HG02970 (cell line): Measurements from ENCODE around the gene ARL10.
"Not testable (repeated sequence)": the region's sequence is repeated elsewhere in the genome, so short reads cannot be mapped to it uniquely, and the experiment has no call there.

Experiments used
- ATAC-seq: cut with Tn5 transposase; IDR thresholded peaks from one replicate; pipeline ENCODE4 v1.9.1; 2021; ENCODE audit warnings: mild to moderate bottlenecking, moderate library complexity, moderate number of reproducible peaks; ENCODE audit not compliant: unreplicated experiment, low FRiP score

ARL10 gene

GRCh38 chr5:176388003-176388443, 22.7 kb downstream of the ARL10 start:
- ATAC-seq: no peak

DNA sequence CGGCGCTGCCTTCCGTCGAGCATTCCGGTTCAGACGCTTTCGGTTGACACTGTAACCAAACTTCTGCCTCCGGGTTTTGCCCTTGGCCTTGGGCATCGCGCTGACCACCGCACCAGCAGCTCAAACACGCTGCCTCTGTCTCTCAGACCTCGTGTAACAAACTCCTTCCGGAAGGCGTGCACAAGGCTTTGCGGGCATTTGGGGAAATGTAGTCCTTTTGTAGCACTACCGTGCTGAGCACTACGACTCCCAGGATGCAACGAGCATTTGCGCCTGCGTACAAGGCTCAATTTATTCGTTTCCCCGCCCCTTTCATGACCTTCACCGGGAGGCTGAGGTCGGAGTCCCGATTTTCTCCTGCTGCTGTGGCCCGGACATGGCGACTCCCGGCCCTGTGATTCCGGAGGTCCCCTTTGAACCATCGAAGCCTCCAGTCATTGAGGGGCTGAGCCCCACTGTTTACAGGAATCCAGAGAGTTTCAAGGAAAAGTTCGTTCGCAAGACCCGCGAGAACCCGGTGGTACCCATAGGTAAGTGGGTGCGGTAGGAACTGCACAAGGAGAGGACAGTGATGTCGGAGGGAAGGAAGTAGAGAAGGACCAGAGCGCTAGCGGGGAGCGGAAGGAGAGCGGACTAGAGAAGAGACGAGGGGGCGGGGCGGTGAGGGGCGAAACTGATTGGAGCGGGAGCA, 23.3 kb downstream of the ARL10 start, which contains the start of the genes HIGD2A and NOP16:
Gene HIGD2A, plus strand, starts transcription at position 308 of the 691 bp plus-strand sequence. Its CDS starts 69 bp downstream, at position 377.
Gene NOP16, minus strand, starts transcription at position 155 of the 691 bp plus-strand sequence. Its CDS starts 59 bp downstream, at position 96.
- peak; percentile 78 for ATAC-seq

- peak; percentile 32 for ATAC-seq
These were observed 24.1 kb downstream of the ARL10 start for GRCh38 chr5:176389135-176390123.

GRCh38 chr5:176391479-176391878, 26.2 kb downstream of the ARL10 start:
- ATAC-seq: no peak

- no peak for ATAC-seq
These were observed 26.7 kb downstream of the ARL10 start for GRCh38 chr5:176391999-176392398.

DNA sequence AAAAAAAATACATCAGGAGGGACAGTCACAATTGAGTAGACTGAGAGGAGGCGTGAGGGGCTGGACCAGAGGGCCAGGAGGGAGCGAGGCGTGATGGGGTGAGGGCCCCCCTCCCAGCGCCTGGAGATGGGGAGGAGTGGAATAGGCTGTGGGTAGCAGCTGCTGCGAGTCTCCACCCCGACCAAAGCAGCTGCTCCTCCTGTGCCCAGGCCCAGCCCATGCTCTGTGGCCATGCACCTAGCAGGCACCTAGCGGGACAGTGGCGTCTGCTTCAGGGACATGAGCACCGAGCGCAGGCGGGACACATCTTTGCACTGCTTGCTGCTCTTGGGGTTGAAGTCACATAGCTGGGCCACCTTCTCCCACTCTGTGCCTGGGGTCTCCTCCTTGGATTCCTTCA, 27.2 kb downstream of the ARL10 start:
- no peak for ATAC-seq

- no peak for ATAC-seq
These were observed 28.8 kb downstream of the ARL10 start for GRCh38 chr5:176394096-176394495.

DNA sequence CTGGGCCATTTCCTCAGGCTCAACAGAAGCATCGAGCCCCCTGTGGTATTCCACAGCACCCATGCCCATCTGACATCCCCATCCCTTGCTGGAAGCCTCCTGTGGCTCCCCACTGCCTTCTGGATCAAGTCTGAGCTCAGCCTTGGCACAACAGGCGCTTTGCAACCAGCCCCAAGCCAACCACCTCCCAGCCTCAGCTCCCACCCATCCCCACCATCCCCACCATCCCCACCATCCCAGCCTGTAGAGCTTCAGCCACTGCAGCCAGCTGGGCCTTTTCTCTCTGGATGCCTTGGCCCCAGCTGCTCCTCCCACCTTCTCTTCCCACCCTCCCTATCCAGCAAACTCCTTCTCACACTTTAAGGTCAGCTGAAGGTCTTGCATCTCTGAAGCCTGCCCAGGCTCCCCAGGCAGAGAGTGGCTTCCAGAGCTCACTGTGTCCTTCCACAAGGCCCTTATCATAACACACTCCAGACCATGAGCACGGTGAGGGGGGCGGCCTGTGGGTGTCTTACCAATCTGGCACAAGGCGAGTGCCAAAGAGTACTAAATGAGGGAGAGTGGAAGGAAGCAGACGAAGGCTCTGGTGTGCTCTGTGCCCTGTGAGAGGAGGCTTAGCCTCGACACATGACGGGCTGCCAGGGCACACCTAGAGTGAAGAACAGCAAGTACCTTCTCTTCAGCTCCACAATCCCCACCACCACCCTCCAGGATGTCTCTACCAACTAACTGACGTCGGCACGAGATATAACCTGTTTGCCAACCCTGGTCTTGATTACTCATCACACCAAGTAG, 29.8 kb downstream of the ARL10 start:
- ATAC-seq: no peak

GRCh38 chr5:176396330-176396729, 31.0 kb downstream of the ARL10 start:
- ATAC-seq: no peak

DNA sequence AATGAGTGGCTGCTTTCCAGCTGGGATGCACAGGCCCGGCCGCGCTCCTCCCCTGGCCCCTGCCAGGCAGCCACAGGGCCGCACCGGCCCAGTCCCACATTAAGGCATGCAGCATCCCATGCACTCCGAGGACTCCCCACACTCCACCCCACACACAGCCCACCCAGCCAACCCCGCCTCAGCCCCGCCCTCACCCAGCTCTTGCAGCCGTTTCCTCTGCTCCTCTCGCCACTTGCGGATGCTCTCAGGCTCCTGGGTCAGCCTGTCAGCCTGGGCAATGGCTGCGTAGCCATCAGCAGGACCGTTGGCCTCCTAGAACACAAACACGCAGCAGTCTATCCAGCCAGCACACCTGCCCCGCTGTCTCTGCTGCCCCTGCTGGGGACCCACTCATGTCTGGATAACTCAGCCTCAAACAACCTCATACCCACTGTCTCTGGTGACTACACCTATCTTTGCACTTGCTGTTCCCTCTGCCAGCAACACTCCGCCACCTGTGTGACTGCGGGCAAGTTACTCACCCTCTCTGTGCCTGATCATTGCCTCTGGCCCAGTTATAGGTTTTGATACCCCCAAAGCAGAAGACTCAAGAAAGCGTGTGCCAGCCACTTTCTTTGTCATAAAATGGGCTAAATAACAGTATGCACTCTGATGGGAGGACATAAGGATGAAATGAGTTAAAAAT, 32.6 kb downstream of the ARL10 start:
- no peak for ATAC-seq

DNA sequence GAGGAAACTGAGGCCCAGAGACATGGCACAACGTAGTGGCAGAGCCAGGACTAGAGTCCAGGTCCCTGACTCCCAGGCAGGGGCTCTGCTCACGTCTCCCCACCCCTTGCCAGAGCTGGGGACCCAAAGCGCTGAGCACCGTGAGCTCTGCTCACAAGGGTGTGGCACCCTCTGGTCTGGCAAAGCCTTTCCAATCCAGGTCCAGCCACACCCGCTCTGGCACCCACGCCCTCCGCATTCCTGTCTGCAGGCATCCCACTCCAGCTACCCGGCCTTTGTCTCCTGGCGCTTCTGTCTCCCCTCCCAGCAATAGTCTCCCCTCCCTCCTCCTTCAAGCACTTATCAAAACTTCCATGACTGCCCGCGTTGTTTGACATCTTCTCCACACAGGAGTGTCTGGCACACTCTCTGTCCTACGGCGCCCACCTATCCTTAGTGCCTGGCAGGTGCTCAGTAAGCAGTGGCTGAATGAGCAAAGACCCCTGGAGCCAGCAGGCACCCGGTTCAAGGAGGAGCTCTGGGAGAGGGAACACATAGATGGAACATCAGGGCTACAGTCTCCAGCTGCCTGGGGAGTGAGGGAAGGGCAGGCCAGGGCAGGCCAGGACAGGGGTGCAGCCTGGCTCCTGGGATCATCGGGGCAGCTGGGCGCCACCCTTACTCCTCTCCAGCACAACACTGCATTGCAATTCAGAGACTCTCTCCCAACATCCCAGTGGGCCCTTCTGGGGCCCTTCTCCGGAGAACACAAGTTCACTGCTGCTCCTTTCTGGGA, 35.3 kb downstream of the ARL10 start:
- ATAC-seq: no peak

GRCh38 chr5:176401281-176402205, 36.3 kb downstream of the ARL10 start:
- no peak for ATAC-seq

DNA sequence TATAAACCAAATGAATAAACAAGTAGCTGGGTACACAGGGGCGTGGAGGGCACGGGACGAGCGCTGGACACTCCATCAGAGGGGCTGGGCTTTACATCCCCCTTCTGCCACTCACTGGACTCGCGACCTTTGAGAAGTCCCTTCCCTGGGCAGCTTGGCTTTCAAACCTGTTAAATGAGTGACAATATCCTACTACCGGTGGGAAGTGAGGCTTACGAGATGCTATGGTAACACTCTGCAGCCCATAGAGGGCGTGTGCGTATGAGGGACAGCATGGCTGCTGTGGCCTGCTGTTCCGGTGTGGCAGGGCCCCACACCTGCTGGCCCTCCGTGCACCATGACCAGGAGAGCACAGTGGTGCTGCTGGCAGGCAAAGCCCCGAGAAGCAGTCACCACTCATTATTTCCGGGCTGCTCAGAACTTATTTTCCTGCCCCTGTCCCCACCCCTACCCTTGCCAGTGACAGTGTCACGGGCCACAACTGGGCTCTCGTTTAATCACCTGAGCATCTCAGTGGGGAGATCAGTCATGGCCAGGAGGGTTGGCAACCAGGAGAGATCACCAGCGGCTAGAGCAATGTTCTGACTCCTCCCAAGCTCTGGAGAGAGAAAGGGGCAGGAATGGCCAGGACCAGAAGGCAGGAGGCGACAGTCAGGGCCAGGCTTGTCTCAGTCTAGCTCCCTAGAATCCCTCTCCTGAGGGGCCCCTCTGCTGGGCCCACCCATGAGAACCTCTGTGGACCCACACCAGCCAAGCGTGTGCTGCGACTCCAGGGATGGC, 40.6 kb downstream of the ARL10 start:
- ATAC-seq: no peak

DNA sequence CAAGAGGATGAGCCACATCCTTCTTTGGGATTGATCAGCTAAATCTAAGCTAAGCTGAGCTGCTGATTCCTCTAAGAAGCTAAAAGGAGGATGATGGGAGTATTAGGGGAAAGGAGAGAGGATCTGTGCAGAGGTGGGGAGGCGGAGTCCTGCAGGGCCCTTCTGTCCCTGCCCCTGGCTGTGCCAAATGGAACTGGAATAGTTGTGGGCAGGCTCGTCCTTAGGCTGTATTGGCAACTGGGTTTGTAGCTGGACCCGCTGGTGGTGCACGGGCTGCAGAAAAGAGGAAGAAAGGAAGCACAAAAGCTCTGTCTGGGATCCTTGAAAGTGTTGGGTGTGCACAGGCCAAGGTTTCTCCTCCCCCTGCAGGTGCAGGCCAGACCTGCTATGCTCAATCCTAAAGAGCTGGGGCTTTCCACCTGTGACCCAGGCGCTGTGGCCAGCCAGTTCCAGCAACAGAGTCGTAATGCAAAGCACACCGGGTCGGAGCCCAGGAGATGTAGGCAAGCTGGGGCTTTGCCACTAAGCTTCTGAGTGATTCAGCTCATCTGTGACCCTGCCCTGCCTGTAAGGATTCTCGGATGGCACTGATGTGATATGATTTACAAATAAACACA, 41.3 kb downstream of the ARL10 start:
- no peak for ATAC-seq

- ATAC-seq: no peak
These were observed 42.4 kb downstream of the ARL10 start for GRCh38 chr5:176407456-176408251.

DNA sequence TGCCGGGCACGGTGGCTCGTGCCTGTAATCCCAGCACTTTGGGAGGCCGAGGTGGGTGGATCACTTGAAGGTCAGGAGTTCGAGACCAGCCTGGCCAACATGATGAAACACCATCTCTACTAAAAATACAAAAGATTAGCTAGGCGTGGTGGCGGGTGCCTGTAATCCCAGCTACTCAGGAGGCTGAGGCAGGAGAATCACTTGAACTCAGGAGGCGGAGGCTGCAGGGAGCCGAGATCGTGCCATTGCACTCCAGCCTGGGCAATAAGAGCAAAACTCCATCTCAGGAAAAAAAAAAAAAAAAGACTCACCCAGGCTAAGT, 42.9 kb downstream of the ARL10 start:
- not testable (repeated sequence) for ATAC-seq
